HepG2 (cell line): ENCODE data around the gene CMTM2. TPM values are rescaled to one million over a fixed set of nuclear protein-coding genes. Genes with fewer than 3 reads are reported as not detected.

ENCODE experiments used
- ARHGAP35 ChIP-seq: sonication (generic); formaldehyde crosslinking; IDR thresholded peaks from 2 replicates; pipeline ENCODE4 v1.9.0; 2022; ENCODE audit warnings: mild to moderate bottlenecking, inconsistent platforms, moderate library complexity, missing genetic modification reagents, borderline replicate concordance
- CHCHD3 ChIP-seq: sonication (generic); formaldehyde crosslinking; IDR thresholded peaks from 2 replicates; pipeline ENCODE4 v1.8.0; 2022; ENCODE audit warnings: mild to moderate bottlenecking, missing genetic modification reagents, moderate library complexity
- EZH2 ChIP-seq: conservative IDR thresholded peaks from 2 replicates; pipeline ENCODE4 v1.6.1; 2012; ENCODE audit warnings: mild to moderate bottlenecking, low read depth, low read length, moderate library complexity
- FOXK2 ChIP-seq: fragments of 450-650 bp; IDR thresholded peaks from 2 replicates; pipeline ENCODE4 v1.6.1; 2016
- GZF1 ChIP-seq: sonication (generic); formaldehyde crosslinking; IDR thresholded peaks from 2 replicates; pipeline ENCODE4 v1.5.1; 2020; ENCODE audit warnings: mild to moderate bottlenecking, missing genetic modification reagents
- HDAC6 ChIP-seq: fragments of 200-600 bp; sonication (generic); IDR thresholded peaks from 2 replicates; pipeline ENCODE4 v1.7.0; 2017; ENCODE audit warnings: mild to moderate bottlenecking, antibody characterized with exemption, low read length, low read depth
- HMG20A ChIP-seq: IDR thresholded peaks from 2 replicates; pipeline ENCODE4 v1.6.1; 2016; ENCODE audit warnings: borderline replicate concordance
- KAT7 ChIP-seq: IDR thresholded peaks from 2 replicates; pipeline ENCODE4 v1.6.1; 2018; ENCODE audit warnings: borderline replicate concordance, missing compliant biosample characterization
- KIAA2018 ChIP-seq: sonication (generic); formaldehyde crosslinking; IDR thresholded peaks from 2 replicates; pipeline ENCODE4 v1.5.0; 2020; ENCODE audit warnings: mild to moderate bottlenecking, missing genetic modification reagents, borderline replicate concordance
- KLF11 ChIP-seq: IDR thresholded peaks from 2 replicates; pipeline ENCODE4 v1.6.1; 2016; ENCODE audit warnings: missing compliant biosample characterization
- PCBP1 ChIP-seq: fragments of 200-400 bp; formaldehyde crosslinking; IDR thresholded peaks from 2 replicates; pipeline ENCODE4 v1.6.1; 2017; ENCODE audit warnings: mild to moderate bottlenecking, low read depth, low read length, borderline replicate concordance
- PITX1 ChIP-seq: sonication (generic); formaldehyde crosslinking; IDR thresholded peaks from 2 replicates; pipeline ENCODE4 v1.5.1; 2020; ENCODE audit warnings: mild to moderate bottlenecking, missing genetic modification reagents
- POLR2A ChIP-seq, 2 experiments: IDR thresholded peaks; 2 replicates each; pipeline ENCODE4 v1.6.1; 2011; ENCODE audit warnings: low read depth in 2 of 2, low read length in 2 of 2, mild to moderate bottlenecking in 1 of 2, moderate library complexity in 1 of 2; ENCODE audit not compliant: insufficient read depth in 1 of 2
- RAD51 ChIP-seq: fragments of 450-650 bp; IDR thresholded peaks from 2 replicates; pipeline ENCODE4 v1.6.1; 2016; ENCODE audit warnings: borderline replicate concordance
- RELA ChIP-seq: sonication (generic); formaldehyde crosslinking; IDR thresholded peaks from 2 replicates; pipeline ENCODE4 v1.4.0; 2020; ENCODE audit warnings: missing genetic modification reagents
- TRIM22 ChIP-seq: fragments of 450-650 bp; IDR thresholded peaks from 2 replicates; pipeline ENCODE4 v1.6.1; 2017
- ZBTB21 ChIP-seq: sonication (generic); formaldehyde crosslinking; IDR thresholded peaks from 2 replicates; pipeline ENCODE4 v1.4.0; 2020; ENCODE audit warnings: missing genetic modification reagents
- ZNF460 ChIP-seq: sonication (generic); formaldehyde crosslinking; IDR thresholded peaks from 2 replicates; pipeline ENCODE4 v1.5.1; 2020; ENCODE audit warnings: missing genetic modification reagents, mild to moderate bottlenecking, borderline replicate concordance
- ZNF484 ChIP-seq: sonication (generic); formaldehyde crosslinking; IDR thresholded peaks from 2 replicates; pipeline ENCODE4 v1.5.1; 2020; ENCODE audit warnings: mild to moderate bottlenecking, low read depth, missing genetic modification reagents, borderline replicate concordance
- ZNF83 ChIP-seq: sonication (generic); formaldehyde crosslinking; IDR thresholded peaks from 2 replicates; pipeline ENCODE4 v1.4.0; 2020; ENCODE audit warnings: missing genetic modification reagents, mild to moderate bottlenecking, borderline replicate concordance
- ZSCAN25 ChIP-seq: sonication (generic); formaldehyde crosslinking; IDR thresholded peaks from 2 replicates; pipeline ENCODE4 v1.8.0; 2022; ENCODE audit warnings: mild to moderate bottlenecking, missing genetic modification reagents
- polyA plus RNA-seq, 8 experiments: library from polyadenylated mRNA; depleted of rRNA in 3 of 8; stranded (reverse) in 7 of 8; unstranded in 1 of 8; fragments of >200 nt; fragmentation: Illumina TruSeq in 4 of 8; extraction: Trizol in 4 of 8; gene quantifications; 2 replicates each; pipeline versions ENCODE4 v1.2.1 to v1.2.3, GENCODE V29; 2011 to 2016; ENCODE audit warnings: low read depth in 4 of 8, missing spikeins in 1 of 8, mixed read lengths in 1 of 8; ENCODE audit not compliant: insufficient read depth in 1 of 8
- total RNA-seq, 5 experiments: library from RNA; depleted of rRNA; stranded (reverse); fragments of >200 nt; fragmentation: Illumina TruSeq; extraction: Trizol; gene quantifications; 2 replicates each; pipeline ENCODE4 v1.2.3, GENCODE V29; 2016; ENCODE audit warnings: low read depth in 1 of 5
- TF ChIP-seq, protein P1 (sequence below): sonication (generic); formaldehyde crosslinking; IDR thresholded peaks from 2 replicates; pipeline ENCODE4 v1.8.0; 2022; ENCODE audit warnings: mild to moderate bottlenecking, missing genetic modification reagents, moderate library complexity

The CMTM2 gene
- total and polyA plus RNA-seq, 2 of the 13 experiments (the other 11 are each of a cell fraction or from before 2014, with no cell fraction given): not detected

GRCh38 chr16:66604376-66605176, 25.3 kb downstream of the CMTM2 start, which contains the start of gene CMTM3 (continued):
- TF ChIP-seq HDAC6: no peak
- TF ChIP-seq HMG20A (CRISPR knock-in tag): no peak
- no peak for TF ChIP-seq PITX1 (CRISPR knock-in tag)
- TF ChIP-seq POLR2A (IDR thresholded peaks at IDR 0.05; ENCODE audit: insufficient read depth in 1 of 2, low read depth in 2 of 2, low read length in 2 of 2): peak in 1 of 2 experiments; percentile 68; a peak in 3 of 4 replicates
- TF ChIP-seq PCBP1: no peak
- no peak for TF ChIP-seq ZBTB21 (CRISPR knock-in tag)
- TF ChIP-seq ZNF484 (CRISPR knock-in tag): no peak
- TF ChIP-seq ZNF83 (CRISPR knock-in tag): no peak
- TF ChIP-seq ARHGAP35 (CRISPR knock-in tag): no peak
- TF ChIP-seq, protein P1, sequence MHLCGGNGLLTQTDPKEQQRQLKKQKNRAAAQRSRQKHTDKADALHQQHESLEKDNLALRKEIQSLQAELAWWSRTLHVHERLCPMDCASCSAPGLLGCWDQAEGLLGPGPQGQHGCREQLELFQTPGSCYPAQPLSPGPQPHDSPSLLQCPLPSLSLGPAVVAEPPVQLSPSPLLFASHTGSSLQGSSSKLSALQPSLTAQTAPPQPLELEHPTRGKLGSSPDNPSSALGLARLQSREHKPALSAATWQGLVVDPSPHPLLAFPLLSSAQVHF (CRISPR knock-in tag): no peak
- peak; percentile 45; the same call in 1 of the 2 replicates for TF ChIP-seq KAT7 (CRISPR knock-in tag)
- 0 out of 2 replicates have a peak, but pooled peaks have one; percentile 41 for TF ChIP-seq RELA (CRISPR knock-in tag)
- no peak for TF ChIP-seq EZH2
- TF ChIP-seq CHCHD3 (CRISPR knock-in tag): no peak
- no peak for TF ChIP-seq TRIM22
- no peak for TF ChIP-seq FOXK2
- no peak for TF ChIP-seq KLF11 (CRISPR knock-in tag)
- TF ChIP-seq RAD51: no peak
- no peak for TF ChIP-seq ZNF460 (CRISPR knock-in tag)
- no peak for TF ChIP-seq GZF1 (CRISPR knock-in tag)
- TF ChIP-seq ZSCAN25 (CRISPR knock-in tag): no peak
- no peak for TF ChIP-seq KIAA2018
